K562 (cell line): ENCODE measurements around the gene ANKMY1. TPM values are rescaled to one million over a fixed set of nuclear protein-coding genes. Genes with fewer than 3 reads are reported as not detected.

Experiments
- ATAC-seq: fragments of 200-7000 bp; cut with Tn5 transposase; 3 replicates; pipeline ENCODE4 v1.9.1; 2020; ENCODE audit warnings: moderate library complexity
- BruUV-seq: library from RNA; stranded (reverse); fragments of 400-500 nt; replicated peaks from 2 replicates; lab custom pipeline; 2021; lab: Mats Ljungman, UMichigan
- CTCF ChIA-PET: fragments of 300-600 bp; formaldehyde crosslinking; extraction: SDS; loops from one replicate; lab custom pipeline; 2021; ENCODE audit warnings: low intra/inter-chr PET ratio; lab: Yijun Ruan, JAX
- POLR2A ChIA-PET: fragments of 300-600, 350-650 bp; sonication (Branson Sonifier 250); formaldehyde crosslinking; extraction: SDS; loops from one replicate; lab custom pipeline; 2021; ENCODE audit warnings: antibody characterized with exemption, inconsistent platforms; lab: Yijun Ruan, JAX
- DNase-seq, 4 experiments: peaks; one replicate each; pipeline versions ENCODE4 v3.0.0 to v3.0.0-alpha.2; 2011 to 2018; ENCODE audit warnings: low spot score in 3 of 4, mixed read lengths in 3 of 4; ENCODE audit errors: extremely low read depth in 1 of 4
- FAIRE-seq: peaks from 2 replicates; lab custom pipeline; 2011; peaks lifted over from hg19 to GRCh38; lab: Jason Lieb, UNC
- H2AFZ ChIP-seq: 2 replicates; pipeline ENCODE4 v1.6.0; 2011; ENCODE audit warnings: low read depth, low read length, control low read depth, inconsistent platforms
- H3K27ac ChIP-seq: fragments of 200-600 bp; 3 replicates; pipeline ENCODE4 v1.8.0; 2011; ENCODE audit warnings: low read depth, mild to moderate bottlenecking, control low read depth, inconsistent platforms, low read length, moderate library complexity, mixed read lengths; ENCODE audit errors: extremely low read depth
- H3K27me3 ChIP-seq, 2 experiments: fragments of 300-600 bp in 1 of 2; 2 replicates in 1 of 2; 3 replicates in 1 of 2; pipeline versions ENCODE4 v1.6.0 to v1.8.0; 2011; ENCODE audit warnings: inconsistent platforms in 2 of 2, low read length in 2 of 2, mild to moderate bottlenecking in 1 of 2, mixed read lengths in 1 of 2, moderate library complexity in 1 of 2; ENCODE audit not compliant: control insufficient read depth in 2 of 2, insufficient read depth in 2 of 2
- H3K36me3 ChIP-seq: fragments of 300-600 bp; 3 replicates; pipeline ENCODE4 v1.8.0; 2011; ENCODE audit warnings: mild to moderate bottlenecking, low read length, inconsistent platforms; ENCODE audit not compliant: control insufficient read depth, insufficient read depth
- H3K4me1 ChIP-seq, 2 experiments: fragments of 200-600 bp in 1 of 2; replicated peaks in 1 of 2; 2 replicates in 1 of 2; 3 replicates in 1 of 2; pipeline versions ENCODE4 v1.5.1 to v1.8.0; 2011; ENCODE audit warnings: inconsistent platforms in 2 of 2, low read length in 2 of 2, mild to moderate bottlenecking in 1 of 2, mixed read lengths in 1 of 2, moderate library complexity in 1 of 2; ENCODE audit not compliant: control insufficient read depth in 2 of 2, insufficient read depth in 2 of 2
- H3K4me2 ChIP-seq: 2 replicates; pipeline ENCODE4 v1.6.1; 2011; ENCODE audit warnings: low read length, control low read depth, inconsistent platforms, mixed read lengths; ENCODE audit not compliant: insufficient read depth
- H3K4me3 ChIP-seq: fragments of 200-600 bp; sonication (generic), shearing (Covaris generic); 2 replicates; pipeline ENCODE4 v1.5.1; 2016; ENCODE audit warnings: control low read depth, inconsistent platforms
- H3K79me2 ChIP-seq: fragments of 200-600 bp; 3 replicates; pipeline ENCODE4 v1.8.0; 2011; ENCODE audit warnings: low read length, inconsistent platforms; ENCODE audit not compliant: control insufficient read depth, insufficient read depth
- H3K9ac ChIP-seq, 2 experiments: 2 replicates each; pipeline versions ENCODE4 v1.6.0 to v1.6.1; 2011; ENCODE audit warnings: low read depth in 2 of 2, low read length in 2 of 2, control low read depth in 1 of 2, inconsistent platforms in 1 of 2, mild to moderate bottlenecking in 1 of 2, mixed read lengths in 1 of 2; ENCODE audit not compliant: insufficient read depth in 1 of 2
- H3K9me1 ChIP-seq: one replicate; pipeline ENCODE4 v1.6.0; 2011; ENCODE audit warnings: inconsistent platforms, mild to moderate bottlenecking, low read length, moderate library complexity; ENCODE audit not compliant: control insufficient read depth, insufficient read depth
- H3K9me3 ChIP-seq: replicated peaks from 2 replicates; pipeline ENCODE4 v1.5.1; 2011; ENCODE audit warnings: low read depth, low read length, inconsistent platforms; ENCODE audit not compliant: control insufficient read depth, insufficient read depth
- H4K20me1 ChIP-seq: replicated peaks from 2 replicates; pipeline ENCODE4 v1.6.1; 2011; ENCODE audit warnings: low read length, inconsistent platforms, mixed read lengths; ENCODE audit not compliant: control insufficient read depth, insufficient read depth
- ARID1B ChIP-seq: fragments of 450-650 bp; IDR thresholded peaks from 2 replicates; pipeline ENCODE4 v1.6.1; 2016; ENCODE audit warnings: antibody characterized with exemption, mild to moderate bottlenecking, inconsistent platforms
- BRD9 ChIP-seq: fragments of 450-650 bp; IDR thresholded peaks from 2 replicates; pipeline ENCODE4 v1.6.1; 2018; ENCODE audit warnings: low read depth; ENCODE audit not compliant: partially characterized antibody
- CREM ChIP-seq: IDR thresholded peaks from 2 replicates; pipeline ENCODE4 v1.6.1; 2014; ENCODE audit warnings: antibody characterized with exemption, low read depth
- E2F3 ChIP-seq: fragments of 250-450 bp; sonication (Bioruptor Pico); IDR thresholded peaks from 2 replicates; pipeline ENCODE4 v1.4.0; 2020; ENCODE audit warnings: mild to moderate bottlenecking
- MTA1 ChIP-seq: fragments of 450-650 bp; IDR thresholded peaks from 2 replicates; pipeline ENCODE4 v1.6.1; 2017; ENCODE audit warnings: borderline replicate concordance
- PHTF2 ChIP-seq: fragments of 250-450 bp; sonication (Bioruptor Pico); IDR thresholded peaks from 2 replicates; pipeline ENCODE4 v1.5.0; 2021; ENCODE audit warnings: mild to moderate bottlenecking
- RERE ChIP-seq: sonication (generic); formaldehyde crosslinking; IDR thresholded peaks from 2 replicates; pipeline ENCODE4 v1.8.0; 2023; ENCODE audit warnings: missing genetic modification reagents, mild to moderate bottlenecking, borderline replicate concordance
- SLC30A9 ChIP-seq: fragments of 250-450 bp; sonication (Bioruptor Pico); IDR thresholded peaks from 2 replicates; pipeline ENCODE4 v1.8.0; 2022; ENCODE audit warnings: mild to moderate bottlenecking, moderate library complexity
- SMARCE1 ChIP-seq: fragments of 450-650 bp; IDR thresholded peaks from 2 replicates; pipeline ENCODE4 v1.7.1; 2016; ENCODE audit warnings: mild to moderate bottlenecking
- SRSF9 ChIP-seq: fragments of 200-400 bp; formaldehyde crosslinking; IDR thresholded peaks from 2 replicates; pipeline ENCODE4 v1.6.1; 2017; ENCODE audit warnings: low read depth, low read length, borderline replicate concordance
- TCF3 ChIP-seq: sonication (generic); formaldehyde crosslinking; IDR thresholded peaks from 2 replicates; pipeline ENCODE4 v1.4.0; 2020; ENCODE audit warnings: mild to moderate bottlenecking, missing genetic modification reagents
- TEAD4 ChIP-seq, 2 experiments: sonication (generic) in 1 of 2; formaldehyde crosslinking in 1 of 2; IDR thresholded peaks; 2 replicates each; pipeline versions ENCODE4 v1.6.1 to v1.8.0; 2012 to 2022; ENCODE audit warnings: borderline replicate concordance in 1 of 2, inconsistent platforms in 1 of 2, low read length in 1 of 2, mild to moderate bottlenecking in 1 of 2, missing genetic modification reagents in 1 of 2
- TGIF2 ChIP-seq: sonication (generic); formaldehyde crosslinking; IDR thresholded peaks from 2 replicates; pipeline ENCODE4 v1.8.1; 2022; ENCODE audit warnings: mild to moderate bottlenecking, missing genetic modification reagents, moderate library complexity
- ZBTB34 ChIP-seq: fragments of 250-450 bp; sonication (Bioruptor Pico); IDR thresholded peaks from 2 replicates; pipeline ENCODE4 v1.8.0; 2021; ENCODE audit warnings: mild to moderate bottlenecking, moderate library complexity
- ZNF121 ChIP-seq: sonication (generic); formaldehyde crosslinking; conservative IDR thresholded peaks from 2 replicates; pipeline ENCODE4 v1.8.0; 2022; ENCODE audit warnings: missing genetic modification reagents
- WGBS: fragments of 100-300 bp; shearing (Covaris generic); methylation state at CpG from one replicate; pipeline ENCODE4 v1.1.6; 2016; ENCODE audit warnings: low coverage, mixed read lengths; ENCODE audit not compliant: insufficient coverage; ENCODE audit errors: missing lambda C conversion rate; 5-methylcytosine and 5-hydroxymethylcytosine counted together
- in situ Hi-C: fragments of 300-500 bp; cut with MboI; formaldehyde crosslinking; loops from 4 replicates; pipeline ENCODE4 v1.15.0; 2018; ENCODE audit warnings: inconsistent platforms, mixed read lengths
- intact Hi-C: fragments of 100-400 bp; cut with micrococcal nuclease; formaldehyde crosslinking; loops from 2 replicates; pipeline ENCODE4 v1.14.2; 2022
- polyA plus RNA-seq, 8 experiments: library from polyadenylated mRNA; depleted of rRNA in 4 of 8; stranded (reverse) in 5 of 8; unstranded in 3 of 8; fragments of >200 nt; fragmentation: Nextera tagmentation in 2 of 8; fragmentation: Illumina TruSeq in 1 of 8; extraction: Ambion mirVana in 2 of 8; extraction: Trizol in 1 of 8; gene quantifications; 2 replicates each; pipeline versions ENCODE4 v1.2.1 to v1.2.3, GENCODE V29; 2011 to 2014; ENCODE audit warnings: inconsistent platforms in 1 of 8, missing spikeins in 1 of 8
- total RNA-seq, 7 experiments: library from RNA; depleted of rRNA in 6 of 7; stranded (reverse); fragments of >200 nt in 6 of 7; fragmentation: Illumina TruSeq in 2 of 7; extraction: Trizol in 2 of 7; gene quantifications; 2 replicates each; pipeline versions ENCODE4 v1.2.1 to v1.2.3, GENCODE V29; 2011 to 2021; ENCODE audit warnings: low replicate concordance in 1 of 7

The ANKMY1 gene
- total and polyA plus RNA-seq, 9 of the 15 experiments (the other 6 are each of a cell fraction or from before 2014, with no cell fraction given) = 0.75 to 15.1 (median 11.7) TPM

GRCh38 chr2:240458044-240458899 is 99.5 kb downstream of the ANKMY1 start:
- H3K4me2 ChIP-seq = no peak overlapping the region
- H3K9me3 ChIP-seq = no peaks in the 10 kb centered on the region
- no peak for FAIRE-seq
- peaks cover 0 to 34% of the 10 kb centered on the region in 2 experiments; a peak in 2 of 5 replicates for H3K4me1 ChIP-seq
- BruUV-seq = no TSS peak
- no peaks in the 10 kb centered on the region for H3K79me2 ChIP-seq
- H3K27ac ChIP-seq = no peak overlapping the region
- DNase-seq = no peak
- in situ Hi-C loops = no loop called here
- no peak overlapping the region for H2AFZ ChIP-seq
- H3K4me3 ChIP-seq = no peak overlapping the region
- ATAC-seq = no peak
- ChIA-PET POLR2A (interaction anchor here (0.6 kb wide), 1 partner anchor 43 kb away, joined by 3 read pairs; no protein-coding TSS in a partner anchor), CTCF (no interaction called here)
- H3K27me3 ChIP-seq = peaks cover 0 to 38% of the 10 kb centered on the region in 2 experiments; a peak in 3 of 5 replicates
- H4K20me1 ChIP-seq = 0 out of 2 replicates have a peak, but pooled peaks cover 5% of the 10 kb centered on the region
- no peaks in the 10 kb centered on the region for H3K9me1 ChIP-seq
- intact Hi-C loops = no loop called here
- no peak overlapping the region for H3K9ac ChIP-seq
- H3K36me3 ChIP-seq = no peaks in the 10 kb centered on the region
- 3% methylated on average over 13 of the region's 16 CpGs for WGBS
- TF ChIP-seq E2F3 (CRISPR knock-in tag) (no peak), ARID1B (no peak), TGIF2 (CRISPR knock-in tag) (no peak), SMARCE1 (no peak), ZBTB34 (CRISPR knock-in tag) (no peak), TCF3 (no peak), RERE (CRISPR knock-in tag) (no peak), BRD9 (no peak), TEAD4 (IDR thresholded peaks at IDR 0.05; ENCODE audit: low read length) (no peak), TEAD4 (CRISPR knock-in tag; IDR thresholded peaks at IDR 0.05; ENCODE audit: borderline replicate concordance) (no peak), SRSF9 (no peak), ZNF121 (CRISPR knock-in tag) (no peak), PHTF2 (no peak), SLC30A9 (CRISPR knock-in tag) (no peak), CREM (no peak), MTA1 (no peak)
